Parathyroid adenoma (tissue), 2 donors: Measurements from ENCODE around the gene PARP3.

ENCODE experiments used
- H2AFZ ChIP-seq: fragments of 300-600 bp; sonication (generic); one replicate; pipeline ENCODE4 v1.7.0; 2017; ENCODE audit warnings: antibody characterized with exemption, mild to moderate bottlenecking
- H3K27ac ChIP-seq: fragments of 300-600 bp; sonication (generic); one replicate; pipeline ENCODE4 v1.7.0; 2017
- H3K27me3 ChIP-seq: fragments of 300-600 bp; sonication (generic); one replicate; pipeline ENCODE4 v1.7.0; 2017; ENCODE audit warnings: low read length; ENCODE audit not compliant: control insufficient read depth, insufficient read depth
- H3K36me3 ChIP-seq: fragments of 300-600 bp; sonication (generic); one replicate; pipeline ENCODE4 v1.7.0; 2017; ENCODE audit warnings: low read length; ENCODE audit not compliant: control insufficient read depth, insufficient read depth
- H3K4me1 ChIP-seq: fragments of 300-600 bp; sonication (generic); one replicate; pipeline ENCODE4 v1.7.0; 2017; ENCODE audit warnings: control low read depth
- H3K4me2 ChIP-seq: fragments of 300-600 bp; sonication (generic); one replicate; pipeline ENCODE4 v1.7.0; 2017; ENCODE audit warnings: low read length
- H3K4me3 ChIP-seq: fragments of 300-600 bp; sonication (generic); one replicate; pipeline ENCODE4 v1.7.0; 2017; ENCODE audit warnings: low read depth, low read length
- H3K79me2 ChIP-seq: fragments of 300-600 bp; sonication (generic); one replicate; pipeline ENCODE4 v1.7.0; 2017; ENCODE audit warnings: control low read depth
- H3K9ac ChIP-seq: fragments of 300-600 bp; sonication (generic); one replicate; pipeline ENCODE4 v1.7.0; 2017; ENCODE audit warnings: mild to moderate bottlenecking
- H3K9me3 ChIP-seq: fragments of 300-600 bp; sonication (generic); one replicate; pipeline ENCODE4 v1.7.0; 2017; ENCODE audit warnings: low read length; ENCODE audit not compliant: control insufficient read depth
- TF ChIP-seq, protein P1 (sequence below): fragments of 300-600 bp; sonication (generic); IDR thresholded peaks from one replicate; pipeline ENCODE4 v1.7.0; 2017; ENCODE audit warnings: antibody characterized with exemption, mild to moderate bottlenecking
- donor health status: primary hyperparathyroidism.

PARP3 gene

DNA sequence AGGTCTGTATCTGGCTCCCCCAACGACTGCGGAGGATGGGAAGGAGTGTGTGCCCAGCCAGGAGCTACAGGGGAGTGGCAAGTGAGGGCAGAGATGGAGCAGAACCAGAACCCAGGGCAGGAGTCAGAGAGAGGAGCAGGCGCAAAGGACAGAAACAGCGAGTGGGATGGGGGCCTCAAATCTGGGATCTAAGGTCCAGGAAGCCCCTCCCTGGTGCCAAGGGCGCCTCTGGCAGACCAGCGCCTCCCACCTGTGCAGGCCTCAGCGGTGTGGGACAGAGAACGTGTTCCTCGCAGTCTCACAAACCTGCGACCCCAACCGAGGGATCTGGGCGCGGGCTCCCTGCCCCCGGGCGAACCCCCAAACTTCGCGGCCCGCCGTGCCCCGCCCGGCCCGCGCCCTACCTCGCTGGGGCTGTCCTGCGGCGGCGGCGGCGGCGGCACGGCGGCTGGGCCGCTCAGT, 24.8 kb downstream of the PARP3 start:
- Histone ChIP-seq H3K4me1 (peaks cover 17% of the 10 kb centered on the region), H3K36me3 (no peaks in the 10 kb centered on the region), H3K9ac (peak overlapping the region; percentile 71), H3K79me2 (no peaks in the 10 kb centered on the region), H3K4me2 (peak overlapping the region; percentile 74), H3K9me3 (no peaks in the 10 kb centered on the region), H2AFZ (peak overlapping the region; percentile 74), H3K27me3 (no peaks in the 10 kb centered on the region), H3K4me3 (peak overlapping the region; percentile 56), H3K27ac (no peak overlapping the region)
- TF ChIP-seq, protein P1, sequence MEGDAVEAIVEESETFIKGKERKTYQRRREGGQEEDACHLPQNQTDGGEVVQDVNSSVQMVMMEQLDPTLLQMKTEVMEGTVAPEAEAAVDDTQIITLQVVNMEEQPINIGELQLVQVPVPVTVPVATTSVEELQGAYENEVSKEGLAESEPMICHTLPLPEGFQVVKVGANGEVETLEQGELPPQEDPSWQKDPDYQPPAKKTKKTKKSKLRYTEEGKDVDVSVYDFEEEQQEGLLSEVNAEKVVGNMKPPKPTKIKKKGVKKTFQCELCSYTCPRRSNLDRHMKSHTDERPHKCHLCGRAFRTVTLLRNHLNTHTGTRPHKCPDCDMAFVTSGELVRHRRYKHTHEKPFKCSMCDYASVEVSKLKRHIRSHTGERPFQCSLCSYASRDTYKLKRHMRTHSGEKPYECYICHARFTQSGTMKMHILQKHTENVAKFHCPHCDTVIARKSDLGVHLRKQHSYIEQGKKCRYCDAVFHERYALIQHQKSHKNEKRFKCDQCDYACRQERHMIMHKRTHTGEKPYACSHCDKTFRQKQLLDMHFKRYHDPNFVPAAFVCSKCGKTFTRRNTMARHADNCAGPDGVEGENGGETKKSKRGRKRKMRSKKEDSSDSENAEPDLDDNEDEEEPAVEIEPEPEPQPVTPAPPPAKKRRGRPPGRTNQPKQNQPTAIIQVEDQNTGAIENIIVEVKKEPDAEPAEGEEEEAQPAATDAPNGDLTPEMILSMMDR: no peak

DNA sequence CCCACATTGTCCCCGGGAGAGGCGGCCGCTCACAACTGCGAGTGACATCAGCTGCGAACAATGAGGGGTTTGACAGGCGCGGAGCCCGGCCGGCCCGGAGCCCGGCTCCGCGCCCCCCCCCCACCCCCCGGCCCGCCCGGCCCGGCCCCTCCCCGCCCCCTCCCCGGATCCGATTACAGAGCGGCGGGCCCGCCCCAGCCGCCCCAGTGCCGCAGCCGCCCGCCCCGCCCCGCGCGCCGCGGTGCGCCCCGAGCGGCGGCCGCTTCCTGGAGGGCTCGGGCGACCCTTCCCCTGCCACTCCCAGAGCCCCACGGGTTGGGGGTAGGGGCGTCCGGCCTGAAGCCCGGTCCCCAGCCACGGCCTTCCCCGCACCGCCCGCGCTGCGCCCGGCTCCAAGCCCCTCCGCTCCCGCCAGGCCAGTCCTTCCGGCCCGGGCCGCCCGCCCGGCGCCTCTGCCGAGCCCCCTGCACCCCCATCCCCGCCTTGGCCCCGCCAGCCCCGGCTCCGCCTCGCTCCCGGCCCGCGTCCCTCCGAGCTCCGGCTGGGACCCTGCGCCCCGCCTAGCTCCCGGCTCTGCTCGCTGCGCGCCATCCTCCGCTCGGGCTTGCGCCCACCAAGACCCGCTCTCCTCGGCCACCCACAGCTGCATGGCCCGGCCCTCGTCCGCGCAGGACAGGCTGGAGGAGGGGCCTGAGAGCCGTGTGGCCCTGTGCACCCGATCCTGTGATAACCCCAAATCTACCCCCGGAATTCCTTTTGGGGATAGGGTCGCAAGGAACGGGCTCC, 25.4 kb downstream of the PARP3 start, which contains the start of gene PCBP4:
Gene PCBP4 (minus strand): TSS at position 71 of the 786 bp plus-strand sequence. CDS start 6,214 bp downstream, outside the sequence.
- H3K4me1 ChIP-seq: peaks cover 17% of the 10 kb centered on the region
- H3K36me3 ChIP-seq: no peaks in the 10 kb centered on the region
- H3K9ac ChIP-seq: peak within 1 kb of the TSS; percentile 71
- H3K27ac ChIP-seq: peak within 1 kb of the TSS; percentile 55
- H3K4me3 ChIP-seq: peak within 1 kb of the TSS; percentile 57
- H3K27me3 ChIP-seq: no peaks in the 10 kb centered on the region
- peak within 1 kb of the TSS; percentile 74 for H2AFZ ChIP-seq
- no peaks in the 10 kb centered on the region for H3K9me3 ChIP-seq
- TF ChIP-seq, protein P1: no peak
- peak within 1 kb of the TSS; percentile 98 for H3K4me2 ChIP-seq
- no peaks in the 10 kb centered on the region for H3K79me2 ChIP-seq

DNA sequence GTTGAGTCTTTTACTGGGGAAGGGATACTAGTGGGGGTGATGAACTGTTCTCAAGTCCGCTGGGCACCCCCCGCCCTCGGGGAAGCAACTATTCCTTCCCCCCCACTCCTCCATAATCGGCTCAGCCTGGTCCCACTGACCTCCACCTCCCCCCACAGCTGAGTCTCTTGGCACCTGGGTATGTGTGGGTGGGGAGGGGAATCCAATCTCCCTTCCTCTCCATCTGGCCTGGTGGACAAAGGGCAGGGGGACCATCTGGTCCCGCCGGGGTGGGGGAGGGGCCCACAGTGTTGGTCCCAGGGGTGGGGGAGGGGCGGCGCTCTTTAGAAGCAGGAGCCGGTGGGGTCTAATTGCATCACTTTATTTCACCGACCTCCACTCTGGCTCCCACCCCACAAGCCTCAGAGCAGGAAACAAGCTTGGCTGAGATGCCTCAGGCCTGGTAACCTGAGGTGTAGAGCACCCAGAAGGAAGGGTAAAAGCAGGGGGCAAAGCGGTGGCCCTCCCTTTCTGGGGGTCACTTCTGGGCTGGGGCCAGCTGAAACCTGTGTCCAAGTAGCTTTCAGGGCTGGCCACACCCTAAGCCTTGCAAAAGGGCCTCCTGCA, 26.1 kb downstream of the PARP3 start:
- Histone ChIP-seq H2AFZ (peak overlapping the region; percentile 71), H3K79me2 (no peaks in the 10 kb centered on the region), H3K4me3 (peak overlapping the region; percentile 57), H3K9me3 (no peaks in the 10 kb centered on the region), H3K27ac (peak overlapping the region; percentile 55), H3K4me2 (peak overlapping the region; percentile 98), H3K9ac (no peak overlapping the region), H3K27me3 (no peaks in the 10 kb centered on the region), H3K4me1 (peaks cover 17% of the 10 kb centered on the region), H3K36me3 (no peaks in the 10 kb centered on the region)
- TF ChIP-seq, protein P1: no peak

DNA sequence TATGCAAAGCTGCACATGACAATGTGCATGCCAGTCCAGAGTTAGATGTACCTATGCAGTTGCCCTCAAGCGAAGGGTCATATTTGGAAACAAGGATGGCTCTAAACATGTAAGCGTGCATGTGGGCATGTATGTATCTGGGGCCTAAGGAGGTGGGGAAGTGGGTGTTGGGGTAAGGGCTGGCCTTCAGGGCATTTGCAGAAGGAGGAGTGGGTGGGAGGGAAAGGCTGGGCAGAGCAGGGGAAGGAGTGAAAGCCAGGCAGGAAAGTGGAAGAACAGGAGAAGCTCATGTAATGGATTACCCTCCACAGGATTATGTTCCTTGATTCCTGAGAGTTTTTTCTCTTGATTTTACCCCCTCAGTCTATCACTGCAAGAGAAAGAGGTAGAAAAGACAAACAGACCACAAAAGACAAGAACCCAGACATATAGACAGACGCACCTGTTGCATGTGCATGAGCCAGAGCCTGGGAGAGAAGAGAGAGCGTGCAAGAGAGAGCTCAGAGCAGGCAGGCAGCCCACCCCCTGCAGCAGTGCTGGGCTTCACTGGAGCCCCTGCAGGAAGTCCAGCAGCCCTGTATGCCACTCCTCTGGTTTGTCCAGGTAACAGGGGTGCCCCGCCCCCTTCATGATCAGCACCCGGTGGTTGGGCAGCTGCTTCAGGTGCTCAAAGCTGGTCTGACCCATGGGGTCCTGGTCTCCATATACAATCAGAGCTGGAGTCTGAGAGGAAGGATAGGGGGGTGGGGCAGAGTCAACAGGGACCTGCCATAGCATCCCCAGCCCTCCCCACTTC, 26.9 kb downstream of the PARP3 start:
- H3K79me2 ChIP-seq: no peaks in the 10 kb centered on the region
- H3K9ac ChIP-seq: no peak overlapping the region
- no peaks in the 10 kb centered on the region for H3K27me3 ChIP-seq
- no peak overlapping the region for H3K4me3 ChIP-seq
- H2AFZ ChIP-seq: no peak overlapping the region
- H3K4me1 ChIP-seq: peaks cover 18% of the 10 kb centered on the region
- TF ChIP-seq, protein P1: no peak
- H3K9me3 ChIP-seq: no peaks in the 10 kb centered on the region
- no peaks in the 10 kb centered on the region for H3K36me3 ChIP-seq
- H3K27ac ChIP-seq: no peak overlapping the region
- no peak overlapping the region for H3K4me2 ChIP-seq
